HG02970 (cell line): Measurements from ENCODE around the gene TSPY1.
"Not testable (repeated sequence)": the region's sequence is repeated elsewhere in the genome, so short reads cannot be mapped to it uniquely, and the experiment has no call there.

Source experiments
- ATAC-seq: cut with Tn5 transposase; IDR thresholded peaks from one replicate; pipeline ENCODE4 v1.9.1; 2021; ENCODE audit warnings: mild to moderate bottlenecking, moderate library complexity, moderate number of reproducible peaks; ENCODE audit not compliant: unreplicated experiment, low FRiP score

Gene TSPY1

GRCh38 chrY:9466655-9467054 is at the start of gene TSPY1:
Gene TSPY1, plus strand, starts transcription at chrY:9466955. Its CDS starts 46 bp downstream, at chrY:9467001.
- not testable (repeated sequence) for ATAC-seq

GRCh38 chrY:9486967-9487366 is 20.2 kb downstream of the TSPY1 start, which contains the start of gene TSPY9:
Gene TSPY9, plus strand, starts transcription at chrY:9487267. Its CDS starts 46 bp downstream, at chrY:9487313.
- ATAC-seq: not testable (repeated sequence)

- ATAC-seq: not testable (repeated sequence)
Observed at GRCh38 chrY:9504396-9504795, 37.6 kb downstream of the TSPY1 start.

- not testable (repeated sequence) for ATAC-seq
Observed at GRCh38 chrY:9516287-9516686, 49.5 kb downstream of the TSPY1 start.
